K562 (cell line): Measurements from ENCODE around the gene PAH. TPM values are rescaled to one million over a fixed set of nuclear protein-coding genes. Genes with fewer than 3 reads are reported as not detected.
A peak's percentile ranks its signal among the peaks of the same experiment; 100 is the strongest.

Source experiments
- ATAC-seq: fragments of 200-7000 bp; cut with Tn5 transposase; 3 replicates; pipeline ENCODE4 v1.9.1; 2020; ENCODE audit warnings: moderate library complexity
- BruUV-seq: library from RNA; stranded (reverse); fragments of 400-500 nt; replicated peaks from 2 replicates; lab custom pipeline; 2021; lab: Mats Ljungman, UMichigan
- CTCF ChIA-PET: fragments of 300-600 bp; formaldehyde crosslinking; extraction: SDS; loops from one replicate; lab custom pipeline; 2021; ENCODE audit warnings: low intra/inter-chr PET ratio; lab: Yijun Ruan, JAX
- POLR2A ChIA-PET: fragments of 300-600, 350-650 bp; sonication (Branson Sonifier 250); formaldehyde crosslinking; extraction: SDS; loops from one replicate; lab custom pipeline; 2021; ENCODE audit warnings: antibody characterized with exemption, inconsistent platforms; lab: Yijun Ruan, JAX
- DNase-seq, 4 experiments: peaks; one replicate each; pipeline versions ENCODE4 v3.0.0 to v3.0.0-alpha.2; 2011 to 2018; ENCODE audit warnings: low spot score in 3 of 4, mixed read lengths in 3 of 4; ENCODE audit errors: extremely low read depth in 1 of 4
- FAIRE-seq: peaks from 2 replicates; lab custom pipeline; 2011; peaks lifted over from hg19 to GRCh38; lab: Jason Lieb, UNC
- H2AFZ ChIP-seq: 2 replicates; pipeline ENCODE4 v1.6.0; 2011; ENCODE audit warnings: low read depth, low read length, control low read depth, inconsistent platforms
- H3K27ac ChIP-seq: fragments of 200-600 bp; 3 replicates; pipeline ENCODE4 v1.8.0; 2011; ENCODE audit warnings: low read depth, mild to moderate bottlenecking, control low read depth, inconsistent platforms, low read length, moderate library complexity, mixed read lengths; ENCODE audit errors: extremely low read depth
- H3K27me3 ChIP-seq, 2 experiments: fragments of 300-600 bp in 1 of 2; 2 replicates in 1 of 2; 3 replicates in 1 of 2; pipeline versions ENCODE4 v1.6.0 to v1.8.0; 2011; ENCODE audit warnings: inconsistent platforms in 2 of 2, low read length in 2 of 2, mild to moderate bottlenecking in 1 of 2, mixed read lengths in 1 of 2, moderate library complexity in 1 of 2; ENCODE audit not compliant: control insufficient read depth in 2 of 2, insufficient read depth in 2 of 2
- H3K36me3 ChIP-seq: fragments of 300-600 bp; 3 replicates; pipeline ENCODE4 v1.8.0; 2011; ENCODE audit warnings: mild to moderate bottlenecking, low read length, inconsistent platforms; ENCODE audit not compliant: control insufficient read depth, insufficient read depth
- H3K4me1 ChIP-seq, 2 experiments: fragments of 200-600 bp in 1 of 2; replicated peaks in 1 of 2; 2 replicates in 1 of 2; 3 replicates in 1 of 2; pipeline versions ENCODE4 v1.5.1 to v1.8.0; 2011; ENCODE audit warnings: inconsistent platforms in 2 of 2, low read length in 2 of 2, mild to moderate bottlenecking in 1 of 2, mixed read lengths in 1 of 2, moderate library complexity in 1 of 2; ENCODE audit not compliant: control insufficient read depth in 2 of 2, insufficient read depth in 2 of 2
- H3K4me2 ChIP-seq: 2 replicates; pipeline ENCODE4 v1.6.1; 2011; ENCODE audit warnings: low read length, control low read depth, inconsistent platforms, mixed read lengths; ENCODE audit not compliant: insufficient read depth
- H3K4me3 ChIP-seq: fragments of 200-600 bp; sonication (generic), shearing (Covaris generic); 2 replicates; pipeline ENCODE4 v1.5.1; 2016; ENCODE audit warnings: control low read depth, inconsistent platforms
- H3K79me2 ChIP-seq: fragments of 200-600 bp; 3 replicates; pipeline ENCODE4 v1.8.0; 2011; ENCODE audit warnings: low read length, inconsistent platforms; ENCODE audit not compliant: control insufficient read depth, insufficient read depth
- H3K9ac ChIP-seq, 2 experiments: 2 replicates each; pipeline versions ENCODE4 v1.6.0 to v1.6.1; 2011; ENCODE audit warnings: low read depth in 2 of 2, low read length in 2 of 2, control low read depth in 1 of 2, inconsistent platforms in 1 of 2, mild to moderate bottlenecking in 1 of 2, mixed read lengths in 1 of 2; ENCODE audit not compliant: insufficient read depth in 1 of 2
- H3K9me1 ChIP-seq: one replicate; pipeline ENCODE4 v1.6.0; 2011; ENCODE audit warnings: inconsistent platforms, mild to moderate bottlenecking, low read length, moderate library complexity; ENCODE audit not compliant: control insufficient read depth, insufficient read depth
- H3K9me3 ChIP-seq: replicated peaks from 2 replicates; pipeline ENCODE4 v1.5.1; 2011; ENCODE audit warnings: low read depth, low read length, inconsistent platforms; ENCODE audit not compliant: control insufficient read depth, insufficient read depth
- H4K20me1 ChIP-seq: replicated peaks from 2 replicates; pipeline ENCODE4 v1.6.1; 2011; ENCODE audit warnings: low read length, inconsistent platforms, mixed read lengths; ENCODE audit not compliant: control insufficient read depth, insufficient read depth
- BHLHE40 ChIP-seq: IDR thresholded peaks from 2 replicates; pipeline ENCODE4 v1.6.1; 2011; ENCODE audit warnings: low read length, improper control_type of control experiment
- CBX5 ChIP-seq: IDR thresholded peaks from 2 replicates; pipeline ENCODE4 v1.6.1; 2014; ENCODE audit warnings: low read depth, borderline replicate concordance
- CTCF ChIP-seq, 3 experiments: IDR thresholded peaks in 2 of 3; conservative IDR thresholded peaks in 1 of 3; 2 replicates each; pipeline ENCODE4 v1.5.1; 2011 to 2012; ENCODE audit warnings: low read length in 3 of 3, mild to moderate bottlenecking in 3 of 3, control low read depth in 2 of 3, improper control_type of control experiment in 1 of 3, inconsistent platforms in 1 of 3, low read depth in 1 of 3, mixed read lengths in 1 of 3, moderate library complexity in 1 of 3; ENCODE audit not compliant: insufficient read depth in 2 of 3
- MEIS2 ChIP-seq: fragments of 450-650 bp; IDR thresholded peaks from 2 replicates; pipeline ENCODE4 v1.6.1; 2014; ENCODE audit warnings: mild to moderate bottlenecking; ENCODE audit not compliant: partially characterized antibody
- RAD21 ChIP-seq, 2 experiments: fragments of 250-450 bp in 1 of 2; fragments of 450-650 bp in 1 of 2; sonication (Bioruptor Pico) in 1 of 2; formaldehyde crosslinking in 1 of 2; IDR thresholded peaks in 1 of 2; conservative IDR thresholded peaks in 1 of 2; 2 replicates each; pipeline versions ENCODE4 v1.4.0 to v1.8.0; 2020 to 2022; ENCODE audit warnings: mild to moderate bottlenecking in 2 of 2, moderate library complexity in 1 of 2
- TEAD4 ChIP-seq, 2 experiments: sonication (generic) in 1 of 2; formaldehyde crosslinking in 1 of 2; IDR thresholded peaks; 2 replicates each; pipeline versions ENCODE4 v1.6.1 to v1.8.0; 2012 to 2022; ENCODE audit warnings: borderline replicate concordance in 1 of 2, inconsistent platforms in 1 of 2, low read length in 1 of 2, mild to moderate bottlenecking in 1 of 2, missing genetic modification reagents in 1 of 2
- ZBTB12 ChIP-seq: fragments of 250-450 bp; sonication (Bioruptor Pico); IDR thresholded peaks from 2 replicates; pipeline ENCODE4 v1.4.0; 2020
- ZNF124 ChIP-seq: sonication (generic); formaldehyde crosslinking; IDR thresholded peaks from 2 replicates; pipeline ENCODE4 v1.8.1; 2022; ENCODE audit warnings: missing genetic modification reagents
- ZNF212 ChIP-seq: fragments of 450-650 bp; formaldehyde crosslinking; IDR thresholded peaks from 2 replicates; pipeline ENCODE4 v1.4.0; 2020; ENCODE audit warnings: mild to moderate bottlenecking
- ZNF24 ChIP-seq: fragments of 450-650 bp; IDR thresholded peaks from 2 replicates; pipeline ENCODE4 v1.6.1; 2016
- WGBS: fragments of 100-300 bp; shearing (Covaris generic); methylation state at CpG from one replicate; pipeline ENCODE4 v1.1.6; 2016; ENCODE audit warnings: low coverage, mixed read lengths; ENCODE audit not compliant: insufficient coverage; ENCODE audit errors: missing lambda C conversion rate; 5-methylcytosine and 5-hydroxymethylcytosine counted together
- in situ Hi-C: fragments of 300-500 bp; cut with MboI; formaldehyde crosslinking; loops from 4 replicates; pipeline ENCODE4 v1.15.0; 2018; ENCODE audit warnings: inconsistent platforms, mixed read lengths
- intact Hi-C: fragments of 100-400 bp; cut with micrococcal nuclease; formaldehyde crosslinking; loops from 2 replicates; pipeline ENCODE4 v1.14.2; 2022
- polyA plus RNA-seq, 8 experiments: library from polyadenylated mRNA; depleted of rRNA in 4 of 8; stranded (reverse) in 5 of 8; unstranded in 3 of 8; fragments of >200 nt; fragmentation: Nextera tagmentation in 2 of 8; fragmentation: Illumina TruSeq in 1 of 8; extraction: Ambion mirVana in 2 of 8; extraction: Trizol in 1 of 8; gene quantifications; 2 replicates each; pipeline versions ENCODE4 v1.2.1 to v1.2.3, GENCODE V29; 2011 to 2014; ENCODE audit warnings: inconsistent platforms in 1 of 8, missing spikeins in 1 of 8
- total RNA-seq, 7 experiments: library from RNA; depleted of rRNA in 6 of 7; stranded (reverse); fragments of >200 nt in 6 of 7; fragmentation: Illumina TruSeq in 2 of 7; extraction: Trizol in 2 of 7; gene quantifications; 2 replicates each; pipeline versions ENCODE4 v1.2.1 to v1.2.3, GENCODE V29; 2011 to 2021; ENCODE audit warnings: low replicate concordance in 1 of 7
- TF ChIP-seq, protein P1 (sequence below), 2 experiments: fragments of 150-350 bp in 1 of 2; IDR thresholded peaks; 2 replicates each; pipeline ENCODE4 v1.6.1; 2012 to 2016; ENCODE audit warnings: low read depth in 2 of 2, low read length in 2 of 2, mild to moderate bottlenecking in 1 of 2, moderate library complexity in 1 of 2

Gene PAH
- total and polyA plus RNA-seq, 9 of the 15 experiments (the other 6 are each of a cell fraction or from before 2014, with no cell fraction given): 0.13 to 0.75 (median 0.69) TPM; not detected in 6

DNA sequence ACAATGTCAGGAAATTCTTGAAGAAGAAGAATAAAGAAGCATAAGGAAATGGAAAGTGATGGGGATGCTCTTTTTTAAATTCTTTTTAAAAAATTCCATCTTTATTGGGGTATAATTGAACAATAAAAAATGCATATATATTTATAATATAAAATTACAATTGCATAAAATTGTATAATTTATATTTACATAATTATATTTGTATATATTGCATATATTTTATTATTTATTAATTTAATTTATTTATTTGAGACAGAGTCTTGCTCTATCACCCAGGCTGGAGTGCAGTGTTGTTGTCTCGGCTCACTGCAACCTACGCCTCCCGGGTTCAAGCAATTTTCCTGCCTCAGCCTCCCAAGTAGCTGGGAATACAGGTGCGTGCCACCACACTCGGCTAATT lies 36.3 kb downstream of the PAH start (continued):
- TF ChIP-seq, protein P1, sequence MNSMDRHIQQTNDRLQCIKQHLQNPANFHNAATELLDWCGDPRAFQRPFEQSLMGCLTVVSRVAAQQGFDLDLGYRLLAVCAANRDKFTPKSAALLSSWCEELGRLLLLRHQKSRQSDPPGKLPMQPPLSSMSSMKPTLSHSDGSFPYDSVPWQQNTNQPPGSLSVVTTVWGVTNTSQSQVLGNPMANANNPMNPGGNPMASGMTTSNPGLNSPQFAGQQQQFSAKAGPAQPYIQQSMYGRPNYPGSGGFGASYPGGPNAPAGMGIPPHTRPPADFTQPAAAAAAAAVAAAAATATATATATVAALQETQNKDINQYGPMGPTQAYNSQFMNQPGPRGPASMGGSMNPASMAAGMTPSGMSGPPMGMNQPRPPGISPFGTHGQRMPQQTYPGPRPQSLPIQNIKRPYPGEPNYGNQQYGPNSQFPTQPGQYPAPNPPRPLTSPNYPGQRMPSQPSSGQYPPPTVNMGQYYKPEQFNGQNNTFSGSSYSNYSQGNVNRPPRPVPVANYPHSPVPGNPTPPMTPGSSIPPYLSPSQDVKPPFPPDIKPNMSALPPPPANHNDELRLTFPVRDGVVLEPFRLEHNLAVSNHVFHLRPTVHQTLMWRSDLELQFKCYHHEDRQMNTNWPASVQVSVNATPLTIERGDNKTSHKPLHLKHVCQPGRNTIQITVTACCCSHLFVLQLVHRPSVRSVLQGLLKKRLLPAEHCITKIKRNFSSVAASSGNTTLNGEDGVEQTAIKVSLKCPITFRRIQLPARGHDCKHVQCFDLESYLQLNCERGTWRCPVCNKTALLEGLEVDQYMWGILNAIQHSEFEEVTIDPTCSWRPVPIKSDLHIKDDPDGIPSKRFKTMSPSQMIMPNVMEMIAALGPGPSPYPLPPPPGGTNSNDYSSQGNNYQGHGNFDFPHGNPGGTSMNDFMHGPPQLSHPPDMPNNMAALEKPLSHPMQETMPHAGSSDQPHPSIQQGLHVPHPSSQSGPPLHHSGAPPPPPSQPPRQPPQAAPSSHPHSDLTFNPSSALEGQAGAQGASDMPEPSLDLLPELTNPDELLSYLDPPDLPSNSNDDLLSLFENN (IDR thresholded peaks at IDR 0.05; ENCODE audit: low read depth in 2 of 2, low read length in 2 of 2): no peak
- TF ChIP-seq ZNF24 (no peak), ZBTB12 (CRISPR knock-in tag) (no peak)
- TF ChIP-seq, all 486 proteins: peak for 0

DNA sequence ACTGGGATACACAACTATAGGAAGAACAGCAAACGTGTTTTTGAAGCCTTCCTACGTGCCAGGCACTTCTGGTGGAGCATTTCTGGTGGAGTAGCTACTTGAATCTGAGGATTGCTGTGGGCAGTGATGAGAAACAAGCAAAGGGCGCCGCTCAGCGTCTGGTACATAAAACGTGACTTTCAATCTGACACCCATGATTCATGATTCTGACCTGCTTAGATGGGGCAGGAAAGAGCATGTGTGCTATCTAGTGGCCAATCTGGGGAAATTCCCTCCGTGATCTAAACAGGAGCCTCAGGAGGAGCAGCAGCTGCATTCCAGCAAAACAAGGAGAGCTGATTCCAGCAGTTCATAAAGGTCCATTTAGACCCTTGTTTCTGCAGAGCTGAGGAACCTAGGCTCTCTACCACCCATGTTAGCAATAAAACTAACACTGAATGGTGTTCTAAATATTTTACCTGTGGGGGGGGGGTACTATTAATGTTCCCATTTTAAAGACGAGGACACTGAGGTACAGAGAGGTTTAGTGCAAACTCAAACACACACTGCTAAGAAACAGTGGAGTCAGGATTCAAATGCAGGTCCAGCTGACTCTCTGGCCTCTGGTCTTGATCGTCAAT lies 37.8 kb downstream of the PAH start:
- H3K4me3 ChIP-seq: no peak overlapping the region
- H3K4me2 ChIP-seq: no peak overlapping the region
- in situ Hi-C loops (no loop called here), intact Hi-C loops (loop anchor here (5.0 kb wide), 2 partner anchors 937 to 962 kb away; no protein-coding TSS in a partner anchor)
- CTCF ChIA-PET: interaction anchor here (0.6 to 1.7 kb wide), 5 partner anchors 784 to 1465 kb away, joined by 3 to 5 read pairs (median 4); no protein-coding TSS in a partner anchor
- no peak overlapping the region for H3K9ac ChIP-seq
- H3K79me2 ChIP-seq: no peaks in the 10 kb centered on the region
- no TSS peak for BruUV-seq
- H2AFZ ChIP-seq: no peak overlapping the region
- no peaks in the 10 kb centered on the region for H3K27me3 ChIP-seq
- 0% methylated on average over 9 of the region's 9 CpGs for WGBS
- no peak overlapping the region for H3K27ac ChIP-seq
- H3K4me1 ChIP-seq: no peaks in the 10 kb centered on the region
- H3K9me3 ChIP-seq: no peaks in the 10 kb centered on the region
- POLR2A ChIA-PET: interaction anchor here (0.6 to 0.9 kb wide), 3 partner anchors 13 to 1124 kb away, joined by 3 to 6 read pairs (median 3); no protein-coding TSS in a partner anchor
- H3K36me3 ChIP-seq: no peaks in the 10 kb centered on the region
- FAIRE-seq (peak; percentile 61), DNase-seq (peak; percentile 10 to 47 (median 16)), ATAC-seq (peak; percentile 81)
- no peaks in the 10 kb centered on the region for H3K9me1 ChIP-seq
- no peaks in the 10 kb centered on the region for H4K20me1 ChIP-seq
- no peak for TF ChIP-seq CBX5
- TF ChIP-seq ZNF124 (CRISPR knock-in tag): no peak
- 0 out of 2 replicates have a peak, but pooled peaks have one; percentile 25 for TF ChIP-seq TEAD4 (IDR thresholded peaks at IDR 0.05; ENCODE audit: low read length)
- TF ChIP-seq TEAD4 (CRISPR knock-in tag; IDR thresholded peaks at IDR 0.05; ENCODE audit: borderline replicate concordance): no peak
- TF ChIP-seq ZNF212 (CRISPR knock-in tag): no peak
- peak; percentile 81 for TF ChIP-seq BHLHE40
- peak; percentile 52 to 65 (median 57) for TF ChIP-seq CTCF (IDR thresholded peaks at IDR 0.05 in 2 of 3, conservative IDR thresholded peaks at IDR 0.05 in 1 of 3; ENCODE audit: insufficient read depth in 2 of 3, low read depth in 1 of 3, low read length in 3 of 3)
- peak; percentile 55 to 70 for TF ChIP-seq RAD21 (CRISPR knock-in tag; conservative IDR thresholded peaks at IDR 0.05 in 1 of 2, IDR thresholded peaks at IDR 0.05 in 1 of 2)
- peak; percentile 96 for TF ChIP-seq MEIS2
